AG04449 (cell line): ENCODE results near the gene FURIN.

Experiments used
- CTCF ChIA-PET: fragments of 350-600 bp; formaldehyde crosslinking; extraction: SDS; loops from one replicate; lab custom pipeline; 2021; ENCODE audit warnings: antibody characterized with exemption; lab: Yijun Ruan, JAX
- POLR2A ChIA-PET: fragments of 400-600, 350-600 bp; formaldehyde crosslinking; extraction: SDS; loops from one replicate; lab custom pipeline; 2020; ENCODE audit warnings: antibody characterized with exemption, inconsistent platforms; lab: Yijun Ruan, JAX
- DNase-seq: peaks from one replicate; pipeline ENCODE4 v3.0.0-alpha.2; 2010; ENCODE audit warnings: low read depth, low spot score
- H3K4me3 ChIP-seq: 2 replicates; pipeline ENCODE4 v1.5.1; 2011; ENCODE audit warnings: low read depth, mild to moderate bottlenecking, control low read depth, low read length
- CTCF ChIP-seq: IDR thresholded peaks from one replicate; pipeline ENCODE4 v1.5.1; 2011; ENCODE audit warnings: mild to moderate bottlenecking, moderate library complexity, low read length, control low read depth, inconsistent platforms; ENCODE audit not compliant: insufficient read depth; ENCODE audit errors: missing control alignments

FURIN gene

GRCh38 chr15:90876046-90876445, 7.7 kb downstream of the FURIN start:
- H3K4me3 ChIP-seq = no peak overlapping the region
- ChIA-PET POLR2A (no interaction called here), CTCF (interaction anchor here (1.0 to 1.6 kb wide), 2 partner anchors 10 to 20 kb away, joined by 4 to 13 read pairs; no protein-coding TSS in a partner anchor)
- TF ChIP-seq CTCF = no peak
- DNase-seq = no peak

GRCh38 chr15:90876512-90877170, 8.3 kb downstream of the FURIN start:
- no peak for DNase-seq
- POLR2A ChIA-PET = no interaction called here
- no peak overlapping the region for H3K4me3 ChIP-seq
- TF ChIP-seq CTCF = no peak
- CTCF ChIA-PET = interaction anchor here (1.0 to 1.6 kb wide), 2 partner anchors 9 to 19 kb away, joined by 4 to 13 read pairs; no protein-coding TSS in a partner anchor

- ChIA-PET CTCF (no interaction called here), POLR2A (no interaction called here)
- DNase-seq = no peak
- no peak overlapping the region for H3K4me3 ChIP-seq
- TF ChIP-seq CTCF = no peak
These were observed 8.9 kb downstream of the FURIN start for GRCh38 chr15:90877315-90877714.

GRCh38 chr15:90877996-90878395, 9.6 kb downstream of the FURIN start:
- ChIA-PET POLR2A (no interaction called here), CTCF (no interaction called here)
- no peak for DNase-seq
- H3K4me3 ChIP-seq = no peak overlapping the region
- no peak for TF ChIP-seq CTCF

GRCh38 chr15:90878660-90879059, 10.3 kb downstream of the FURIN start:
- no peak for TF ChIP-seq CTCF
- POLR2A ChIA-PET = no interaction called here

GRCh38 chr15:90879730-90880366, 11.5 kb downstream of the FURIN start:
- CTCF ChIA-PET = no interaction called here
- no peak for TF ChIP-seq CTCF
- POLR2A ChIA-PET = no interaction called here
- no peak overlapping the region for H3K4me3 ChIP-seq
- DNase-seq = no peak

More at GRCh38 chr15:90878660-90879059, 10.3 kb downstream of the FURIN start:
- no peak overlapping the region for H3K4me3 ChIP-seq
- DNase-seq = no peak
- CTCF ChIA-PET = interaction anchor here (0.6 kb wide), 1 partner anchor 243 kb away, joined by 3 read pairs; no protein-coding TSS in a partner anchor
